Measurements from ENCODE around the gene NUP188. TPM values are rescaled to one million over a fixed set of nuclear protein-coding genes. Genes with fewer than 3 reads are reported as not detected.

NUP188 gene, protein sequence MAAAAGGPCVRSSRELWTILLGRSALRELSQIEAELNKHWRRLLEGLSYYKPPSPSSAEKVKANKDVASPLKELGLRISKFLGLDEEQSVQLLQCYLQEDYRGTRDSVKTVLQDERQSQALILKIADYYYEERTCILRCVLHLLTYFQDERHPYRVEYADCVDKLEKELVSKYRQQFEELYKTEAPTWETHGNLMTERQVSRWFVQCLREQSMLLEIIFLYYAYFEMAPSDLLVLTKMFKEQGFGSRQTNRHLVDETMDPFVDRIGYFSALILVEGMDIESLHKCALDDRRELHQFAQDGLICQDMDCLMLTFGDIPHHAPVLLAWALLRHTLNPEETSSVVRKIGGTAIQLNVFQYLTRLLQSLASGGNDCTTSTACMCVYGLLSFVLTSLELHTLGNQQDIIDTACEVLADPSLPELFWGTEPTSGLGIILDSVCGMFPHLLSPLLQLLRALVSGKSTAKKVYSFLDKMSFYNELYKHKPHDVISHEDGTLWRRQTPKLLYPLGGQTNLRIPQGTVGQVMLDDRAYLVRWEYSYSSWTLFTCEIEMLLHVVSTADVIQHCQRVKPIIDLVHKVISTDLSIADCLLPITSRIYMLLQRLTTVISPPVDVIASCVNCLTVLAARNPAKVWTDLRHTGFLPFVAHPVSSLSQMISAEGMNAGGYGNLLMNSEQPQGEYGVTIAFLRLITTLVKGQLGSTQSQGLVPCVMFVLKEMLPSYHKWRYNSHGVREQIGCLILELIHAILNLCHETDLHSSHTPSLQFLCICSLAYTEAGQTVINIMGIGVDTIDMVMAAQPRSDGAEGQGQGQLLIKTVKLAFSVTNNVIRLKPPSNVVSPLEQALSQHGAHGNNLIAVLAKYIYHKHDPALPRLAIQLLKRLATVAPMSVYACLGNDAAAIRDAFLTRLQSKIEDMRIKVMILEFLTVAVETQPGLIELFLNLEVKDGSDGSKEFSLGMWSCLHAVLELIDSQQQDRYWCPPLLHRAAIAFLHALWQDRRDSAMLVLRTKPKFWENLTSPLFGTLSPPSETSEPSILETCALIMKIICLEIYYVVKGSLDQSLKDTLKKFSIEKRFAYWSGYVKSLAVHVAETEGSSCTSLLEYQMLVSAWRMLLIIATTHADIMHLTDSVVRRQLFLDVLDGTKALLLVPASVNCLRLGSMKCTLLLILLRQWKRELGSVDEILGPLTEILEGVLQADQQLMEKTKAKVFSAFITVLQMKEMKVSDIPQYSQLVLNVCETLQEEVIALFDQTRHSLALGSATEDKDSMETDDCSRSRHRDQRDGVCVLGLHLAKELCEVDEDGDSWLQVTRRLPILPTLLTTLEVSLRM (N-terminal part only)
- 47.6 TPM for total RNA-seq

DNA sequence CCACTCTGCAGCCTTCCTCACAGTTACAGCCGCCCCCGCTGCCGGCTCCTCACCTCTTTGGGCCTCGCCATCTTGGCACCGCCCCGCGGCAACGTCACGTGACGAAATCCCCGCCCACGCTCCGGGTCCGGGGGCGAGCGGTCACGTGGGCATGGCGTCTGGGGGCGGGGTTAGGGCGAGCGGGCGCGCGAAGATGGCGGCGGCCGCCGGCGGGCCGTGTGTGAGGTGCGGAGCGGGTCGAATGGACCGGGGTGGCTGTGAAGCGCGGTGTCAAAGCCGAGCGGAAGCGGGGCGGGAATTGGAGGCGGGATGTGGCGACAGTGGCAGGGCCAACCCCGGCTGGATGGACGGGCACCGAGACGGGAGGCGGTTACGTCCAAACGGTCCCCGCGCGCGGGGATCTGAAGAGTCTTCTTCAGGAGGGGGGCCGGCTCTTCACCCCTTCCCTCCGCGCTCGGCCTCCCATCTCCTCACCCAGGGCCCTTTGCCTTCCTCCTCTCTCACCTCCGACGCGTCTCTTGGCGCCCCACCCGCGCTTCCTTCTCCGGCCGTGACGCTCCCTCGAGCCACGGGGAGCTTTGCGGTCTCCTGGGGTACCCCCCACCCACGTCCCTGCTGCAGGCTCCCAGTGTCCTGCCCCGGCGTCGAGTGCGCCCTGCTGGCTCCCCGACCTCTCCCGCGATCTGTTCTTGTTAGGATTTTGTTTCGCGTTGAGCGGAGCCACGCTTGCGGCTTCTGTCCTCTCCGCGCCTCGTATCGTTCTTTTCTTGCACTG lies at the start of gene NUP188, which contains the start of gene DOLK:
Gene NUP188, plus strand, starts transcription at position 173 of the 775 bp plus-strand sequence. Its CDS starts 21 bp downstream, at position 194.
Gene DOLK, minus strand, starts transcription at position 77 of the 775 bp plus-strand sequence. CDS start 300 bp downstream, outside the sequence.
- peak; percentile 98 for DNase-seq

DNA sequence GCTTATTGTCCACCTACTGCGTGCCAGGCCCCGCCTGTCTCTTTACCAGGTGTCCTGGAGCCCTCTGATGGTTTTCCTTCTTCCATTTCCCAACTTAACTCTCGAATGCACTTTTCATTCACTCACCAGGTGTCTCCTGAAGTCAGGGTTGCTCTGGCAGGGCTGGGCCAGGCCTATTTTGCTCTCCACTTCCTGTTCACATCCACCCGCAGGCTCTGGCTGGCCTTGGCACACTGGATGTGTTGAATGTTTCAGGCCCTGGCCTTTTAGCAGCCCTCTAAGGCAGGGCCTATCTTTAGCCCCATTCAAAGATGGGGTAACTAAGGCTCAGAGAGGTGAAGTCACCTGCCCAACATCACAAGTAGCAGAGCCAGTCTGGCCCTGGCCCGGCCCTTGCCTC lies 49.1 kb upstream of the NUP188 start:
- DNase-seq: no peak

DNA sequence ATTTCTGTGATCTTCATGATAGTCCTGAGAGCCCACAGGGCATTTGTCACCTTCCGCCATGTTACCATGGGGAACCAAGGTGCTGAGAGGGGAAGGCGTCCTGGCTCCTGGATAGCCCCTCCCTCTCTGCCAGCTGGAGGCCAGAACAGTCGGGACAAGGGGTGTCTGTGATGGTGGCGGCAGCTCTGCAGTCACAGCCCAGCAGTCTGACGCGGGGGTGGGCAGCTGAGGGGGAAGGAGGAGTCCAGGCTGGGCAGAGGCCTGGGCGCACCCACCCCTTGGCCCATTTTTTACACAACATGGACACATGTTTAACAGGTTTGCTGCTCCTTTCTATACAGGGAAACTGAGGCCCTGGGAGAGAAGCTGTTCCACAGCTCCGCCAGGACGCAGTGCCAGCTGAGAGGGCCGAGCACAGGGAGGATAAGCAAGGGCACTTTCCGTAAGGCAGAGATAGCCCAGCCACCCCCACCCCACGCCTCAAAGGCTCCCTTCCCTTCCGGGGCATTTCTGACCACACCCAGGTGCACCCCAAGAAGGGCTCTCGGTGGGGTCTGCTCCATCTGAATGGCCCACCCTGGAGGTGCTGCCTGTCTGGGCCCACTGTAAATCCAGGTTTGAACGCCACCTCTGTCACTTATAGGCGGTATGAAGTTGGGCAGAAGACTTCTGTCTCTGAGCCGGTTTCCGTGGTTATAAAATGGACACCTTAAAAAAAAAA lies 48.5 kb upstream of the NUP188 start:
- no peak for DNase-seq

DNA sequence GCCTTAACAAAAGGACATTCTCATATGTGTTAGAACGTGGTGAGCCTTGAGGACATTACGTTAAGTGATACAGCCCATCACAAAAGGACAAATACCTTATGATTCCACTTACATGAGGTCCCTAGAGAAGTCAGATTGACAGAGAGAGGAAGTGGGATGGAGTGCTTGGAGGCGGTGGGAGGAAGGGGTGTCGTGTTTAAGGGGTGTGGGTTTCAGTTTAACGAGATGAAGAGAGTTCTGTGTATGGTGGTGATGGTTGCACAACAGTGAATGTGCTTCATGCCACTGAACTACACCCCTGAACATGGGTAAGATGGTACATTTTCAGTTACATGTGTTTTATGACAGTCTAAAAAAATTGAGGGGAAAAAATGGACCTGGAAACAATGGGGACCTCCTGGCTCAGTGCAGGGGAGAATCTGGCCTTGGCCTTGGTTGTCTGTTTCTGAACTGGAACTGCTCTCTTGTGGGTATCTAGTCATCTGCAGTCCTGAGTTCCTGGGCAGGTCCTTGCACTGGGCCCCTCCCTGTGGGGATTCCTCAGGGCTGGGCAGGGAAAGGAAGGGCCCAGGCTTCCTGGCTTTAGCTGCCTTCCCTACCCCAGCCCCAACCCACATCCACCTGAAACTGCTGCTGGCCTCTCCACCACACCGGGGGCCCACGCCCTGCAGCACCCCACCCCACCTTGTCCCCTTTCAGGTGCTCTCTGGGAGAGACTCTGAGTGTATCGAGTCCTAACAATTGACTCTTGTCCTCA lies 47.8 kb upstream of the NUP188 start:
- no peak for DNase-seq

DNA sequence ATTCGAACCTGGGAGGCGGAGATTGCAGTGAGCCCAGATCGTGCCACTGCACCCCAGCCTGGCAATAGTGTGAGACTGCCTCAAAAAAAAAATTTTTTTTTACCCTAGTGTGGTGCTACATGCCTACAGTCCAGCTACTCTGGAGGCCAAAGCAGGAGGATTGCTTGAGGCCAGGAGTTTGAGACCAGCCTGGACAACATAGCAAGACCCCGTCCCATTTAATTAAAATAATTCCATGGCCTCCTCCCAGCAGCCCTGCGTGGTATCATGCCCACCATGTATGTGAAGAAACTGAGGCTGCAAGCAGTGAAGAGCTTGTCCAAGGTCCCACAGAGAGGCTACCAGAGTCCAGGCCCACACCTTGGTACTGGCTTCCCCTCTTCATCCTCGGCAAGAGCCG lies 46.1 kb upstream of the NUP188 start:
- DNase-seq: no peak

DNA sequence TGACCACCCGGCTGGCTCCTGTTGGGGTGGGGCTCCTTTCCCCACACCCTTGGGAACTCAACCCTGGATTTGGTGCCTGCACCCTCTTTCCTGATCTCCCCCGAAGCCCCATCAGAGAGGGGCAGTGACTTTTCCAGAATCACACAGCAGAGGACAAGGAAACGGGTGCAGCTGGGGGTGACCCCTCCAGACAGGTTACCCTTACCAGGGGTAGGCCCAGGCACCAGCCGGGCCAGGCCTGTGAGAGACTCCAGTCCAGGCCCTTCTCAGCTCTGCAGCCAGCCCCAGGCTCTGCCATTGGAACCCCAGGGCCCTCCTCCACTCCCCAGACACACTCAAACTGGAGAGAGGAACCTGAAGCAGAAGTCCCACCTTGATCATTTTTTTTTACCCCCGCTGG lies 45.7 kb upstream of the NUP188 start:
- no peak for DNase-seq

GRCh38 chr9:128902351-128903078 lies 45.0 kb upstream of the NUP188 start:
- DNase-seq: peak; percentile 70

- DNase-seq: no peak
Observed at GRCh38 chr9:128903079-128903461, 44.4 kb upstream of the NUP188 start.

DNA sequence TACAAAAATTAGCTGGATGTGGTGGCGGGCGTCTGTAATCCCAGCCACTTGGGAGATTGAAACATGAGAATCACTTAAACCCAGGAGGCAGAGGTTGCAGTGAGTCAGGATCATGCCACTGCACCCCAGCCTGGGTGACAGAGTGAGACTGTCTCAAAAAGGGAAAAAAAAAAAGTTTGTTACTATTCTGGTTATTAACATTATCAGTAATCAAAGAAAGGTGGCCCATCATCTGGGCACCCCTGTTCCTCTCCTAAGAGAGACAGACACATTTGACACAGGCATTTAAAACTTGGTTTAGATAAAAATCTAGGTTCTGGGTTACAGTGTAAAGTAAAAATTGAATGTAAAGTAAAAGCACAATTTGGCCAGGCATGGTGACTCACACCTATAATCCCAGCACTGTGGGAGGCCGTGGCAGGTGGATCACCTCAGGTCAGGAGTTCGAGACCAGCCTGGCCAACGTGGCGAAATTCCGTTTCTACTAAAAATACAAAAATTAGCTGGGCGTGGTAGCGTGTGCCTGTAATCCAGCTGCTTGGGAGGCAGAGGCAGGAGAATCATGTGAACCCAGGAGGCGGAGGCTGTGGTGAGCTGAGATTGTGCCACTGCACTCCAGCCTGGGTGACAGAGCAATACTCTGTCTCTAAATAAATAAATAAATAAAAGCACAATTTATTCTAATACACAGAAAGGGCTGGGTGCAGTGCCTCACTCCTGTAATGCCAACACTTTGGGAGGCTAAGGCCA lies 43.5 kb upstream of the NUP188 start:
- DNase-seq: no peak

DNA sequence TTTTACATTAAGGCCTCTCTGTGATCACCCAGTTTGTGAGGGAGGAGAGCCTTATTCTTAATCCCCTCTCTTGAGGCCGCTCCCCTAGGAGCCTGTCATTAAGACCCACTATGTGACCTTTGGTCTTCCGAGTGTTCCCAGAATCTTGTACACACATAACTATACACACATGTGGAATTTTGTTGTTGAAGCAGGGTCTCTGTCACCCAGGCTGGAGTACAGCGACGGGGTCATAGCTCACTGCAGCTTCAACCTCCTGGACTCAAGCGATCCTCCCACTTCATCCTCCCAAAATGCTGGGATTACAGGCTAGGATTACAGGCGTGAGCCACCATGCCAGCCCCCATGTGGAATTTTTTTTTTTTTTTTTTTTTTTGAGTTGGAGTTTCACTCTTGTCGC lies 41.5 kb upstream of the NUP188 start:
- no peak for DNase-seq

GRCh38 chr9:128906741-128907140 lies 40.8 kb upstream of the NUP188 start:
- no peak for DNase-seq

DNA sequence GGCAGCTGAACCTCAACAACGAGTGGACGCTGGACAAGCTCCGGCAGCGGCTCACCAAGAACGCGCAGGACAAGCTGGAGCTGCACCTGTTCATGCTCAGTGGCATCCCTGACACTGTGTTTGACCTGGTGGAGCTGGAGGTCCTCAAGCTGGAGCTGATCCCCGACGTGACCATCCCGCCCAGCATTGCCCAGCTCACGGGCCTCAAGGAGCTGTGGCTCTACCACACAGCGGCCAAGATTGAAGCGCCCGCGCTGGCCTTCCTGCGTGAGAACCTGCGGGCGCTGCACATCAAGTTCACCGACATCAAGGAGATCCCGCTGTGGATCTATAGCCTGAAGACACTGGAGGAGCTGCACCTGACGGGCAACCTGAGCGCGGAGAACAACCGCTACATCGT lies 39.1 kb upstream of the NUP188 start:
- DNase-seq: no peak

GRCh38 chr9:128909859-128910258 lies 37.6 kb upstream of the NUP188 start:
- no peak for DNase-seq

- no peak for DNase-seq
Observed at GRCh38 chr9:128910906-128911305, 36.6 kb upstream of the NUP188 start.

- DNase-seq: peak; percentile 61
Observed at GRCh38 chr9:128911529-128912035, 35.9 kb upstream of the NUP188 start.

DNA sequence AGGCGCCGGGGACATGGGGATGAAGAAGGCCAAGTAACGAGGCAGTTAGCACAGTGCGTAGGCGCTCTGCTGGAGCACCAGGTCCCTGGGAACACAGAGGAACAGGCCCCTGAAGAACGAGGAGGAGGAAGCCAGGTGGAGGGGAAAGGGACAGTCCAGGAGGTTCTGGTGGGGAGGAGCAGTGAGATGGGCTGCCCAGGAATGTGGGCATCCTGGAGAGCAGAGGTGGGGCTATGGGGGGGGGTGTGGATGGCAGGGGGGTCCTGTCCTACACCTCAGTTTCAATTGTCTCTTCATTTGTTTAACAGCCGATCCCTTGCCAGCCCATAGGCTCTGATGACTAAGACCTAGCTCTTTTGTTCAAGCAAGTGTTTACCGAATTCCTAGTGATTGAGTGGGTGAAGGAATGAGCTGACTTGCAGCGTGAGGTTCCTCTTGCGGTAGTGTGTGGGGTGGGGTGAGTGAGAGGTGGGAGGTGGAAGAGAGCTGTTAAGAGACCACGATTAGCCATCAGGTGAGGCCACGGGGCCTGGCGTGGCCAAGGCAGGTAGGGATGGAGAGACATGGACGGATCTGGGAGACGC lies 35.1 kb upstream of the NUP188 start:
- DNase-seq: no peak

GRCh38 chr9:128913048-128913900 lies 34.2 kb upstream of the NUP188 start:
- no peak for DNase-seq

All from tongue (tissue), 2 donors.